Right lobe of liver (tissue), 6 donors: ENCODE measurements around the gene SEMA3C. TPM values are rescaled to one million over a fixed set of nuclear protein-coding genes. Genes with fewer than 3 reads are reported as not detected.

Experiments
- ATAC-seq, 4 donors: fragments of 200-7000 bp; cut with Tn5 transposase; one replicate each; pipeline ENCODE4 v1.9.1; 2020; ENCODE audit warnings: mild to moderate bottlenecking in 4 of 4, moderate library complexity in 4 of 4
- DNase-seq, 3 donors: peaks; one replicate each; pipeline ENCODE4 v3.0.0-alpha.2; 2020
- H3K27ac ChIP-seq, 3 donors: fragments of 200-600 bp; one replicate each; pipeline ENCODE4 v1.8.0; 2022
- H3K27me3 ChIP-seq, 2 donors: fragments of 200-600 bp; one replicate each; pipeline ENCODE4 v1.8.0; 2022
- H3K36me3 ChIP-seq, 4 donors: fragments of 200-600 bp; sonication (generic) in 1 of 4; one replicate each; pipeline versions ENCODE4 v1.5.1 to v1.8.0; 2017 to 2022; ENCODE audit warnings: control low read depth in 1 of 4
- H3K4me1 ChIP-seq, 4 donors: fragments of 200-600 bp; sonication (generic) in 1 of 4; one replicate each; pipeline versions ENCODE4 v1.5.1 to v1.8.0; 2017 to 2022; ENCODE audit warnings: control low read depth in 1 of 4
- H3K4me3 ChIP-seq, 3 donors: fragments of 200-600 bp; one replicate each; pipeline ENCODE4 v1.8.0; 2022
- H3K9me3 ChIP-seq, 4 donors: fragments of 200-600 bp; sonication (generic) in 1 of 4; one replicate each; pipeline versions ENCODE4 v1.5.1 to v1.8.0; 2017 to 2022; ENCODE audit warnings: control low read depth in 1 of 4
- CTCF ChIP-seq, 4 donors: fragments of 200-600 bp in 3 of 4; fragments of 450-650 bp in 1 of 4; IDR thresholded peaks; one replicate each; pipeline versions ENCODE4 v1.5.1 to v1.8.0; 2016 to 2022; ENCODE audit warnings: antibody characterized with exemption in 4 of 4, mild to moderate bottlenecking in 2 of 4
- POLR2A ChIP-seq: fragments of 450-650 bp; IDR thresholded peaks from one replicate; pipeline ENCODE4 v1.6.1; 2017; ENCODE audit warnings: antibody characterized with exemption, mild to moderate bottlenecking
- WGBS: methylation state at CpG from one replicate; pipeline ENCODE4 v1.1.6; 2018; ENCODE audit warnings: low coverage, low lambda C conversion rate; ENCODE audit not compliant: insufficient coverage; ENCODE audit errors: missing lambda C conversion rate; 5-methylcytosine and 5-hydroxymethylcytosine counted together
- intact Hi-C, 2 donors: fragments of 100-400 bp; cut with DNase I; formaldehyde crosslinking; loops; one replicate each; pipeline versions ENCODE4 v1.11.2 to v1.14.1; 2022
- total RNA-seq, 6 experiments: library from RNA; depleted of rRNA in 2 of 6; stranded (reverse); fragments of >200 nt in 2 of 6; fragmentation: NEBNext Ultra II Directional in 3 of 6; extraction: Animal tissue kit (Norgen Biotek cat#: 25700) in 3 of 6; gene quantifications; one replicate each; pipeline versions ENCODE4 v1.1.0 to v1.2.4, GENCODE V29; 2016 to 2023
- donor health status: DM: no; HTN: yes; CAD: no.
- donor health status: DM: no; HTN: no; CAD: no.
- donor health status: DM: no; HTN: no; CAD: no.
- donor health status: DM: no; HTN: yes; CAD: no.
- donor health status: DM: no; HTN: yes; CAD: no.

SEMA3C gene
- total RNA-seq, 6 experiments from 2014 or later: 0.23 to 1.3 (median 0.53) TPM

- DNase-seq (no peak), ATAC-seq (no peak)
- Histone ChIP-seq H3K36me3 (no peaks in the 10 kb centered on the region), H3K9me3 (no peaks in the 10 kb centered on the region), H3K27ac (no peak overlapping the region), H3K4me3 (no peak overlapping the region), H3K27me3 (no peaks in the 10 kb centered on the region), H3K4me1 (no peaks in the 10 kb centered on the region)
- WGBS: 31% methylated on average over 1 of the region's 2 CpGs
- TF ChIP-seq CTCF (IDR thresholded peaks at IDR 0.05): no peak
- TF ChIP-seq POLR2A: no peak
- intact Hi-C loops: no loop called here
Observed at GRCh38 chr7:80711531-80711930, 207.3 kb downstream of the SEMA3C start.

- Histone ChIP-seq H3K9me3 (no peaks in the 10 kb centered on the region), H3K27me3 (no peaks in the 10 kb centered on the region), H3K4me3 (no peak overlapping the region), H3K4me1 (no peaks in the 10 kb centered on the region), H3K36me3 (no peaks in the 10 kb centered on the region), H3K27ac (no peak overlapping the region)
- WGBS: 30% methylated on average over 2 of the region's 2 CpGs
- DNase-seq (no peak), ATAC-seq (no peak)
- intact Hi-C loops: no loop called here
- TF ChIP-seq POLR2A (no peak), CTCF (IDR thresholded peaks at IDR 0.05) (no peak)
Observed at GRCh38 chr7:80708123-80708522, 210.7 kb downstream of the SEMA3C start.

GRCh38 chr7:80707318-80707717, 211.5 kb downstream of the SEMA3C start:
- no peak for TF ChIP-seq CTCF (IDR thresholded peaks at IDR 0.05)
- no peak for TF ChIP-seq POLR2A
- Histone ChIP-seq H3K4me3 (no peak overlapping the region), H3K9me3 (no peaks in the 10 kb centered on the region), H3K27me3 (no peaks in the 10 kb centered on the region), H3K36me3 (no peaks in the 10 kb centered on the region), H3K4me1 (no peaks in the 10 kb centered on the region), H3K27ac (no peak overlapping the region)
- DNase-seq (no peak), ATAC-seq (no peak)
- intact Hi-C loops: no loop called here
- WGBS: 29% methylated on average over 1 of the region's 1 CpG

GRCh38 chr7:80705130-80705781, 213.6 kb downstream of the SEMA3C start:
- Histone ChIP-seq H3K36me3 (no peaks in the 10 kb centered on the region), H3K4me1 (no peaks in the 10 kb centered on the region), H3K9me3 (no peaks in the 10 kb centered on the region), H3K27ac (no peak overlapping the region), H3K4me3 (no peak overlapping the region), H3K27me3 (no peaks in the 10 kb centered on the region)
- intact Hi-C loops: no loop called here
- 30% methylated on average over 2 of the region's 2 CpGs for WGBS
- TF ChIP-seq CTCF (IDR thresholded peaks at IDR 0.05): no peak
- TF ChIP-seq POLR2A: no peak
- DNase-seq (no peak), ATAC-seq (no peak)
